Upper lobe of left lung (tissue), 4 donors: ENCODE measurements around the gene PFDN1.

Experiments used
- CTCF ChIP-seq, 6 experiments: fragments of 450-650 bp in 4 of 6; fragments of 200-600 bp in 2 of 6; sonication (generic) in 2 of 6; IDR thresholded peaks; one replicate each; pipeline ENCODE4 v1.5.1; 2016 to 2019; ENCODE audit warnings: antibody characterized with exemption in 6 of 6
- POLR2A ChIP-seq, 4 donors: fragments of 450-650 bp; IDR thresholded peaks; one replicate each; pipeline ENCODE4 v1.5.1; 2016 to 2017; ENCODE audit warnings: antibody characterized with exemption in 4 of 4, mild to moderate bottlenecking in 2 of 4
- POLR2AphosphoS5 ChIP-seq, 2 donors: sonication (generic); formaldehyde crosslinking; IDR thresholded peaks; one replicate each; pipeline ENCODE4 v1.5.1; 2017; ENCODE audit warnings: antibody characterized with exemption in 2 of 2

DNA sequence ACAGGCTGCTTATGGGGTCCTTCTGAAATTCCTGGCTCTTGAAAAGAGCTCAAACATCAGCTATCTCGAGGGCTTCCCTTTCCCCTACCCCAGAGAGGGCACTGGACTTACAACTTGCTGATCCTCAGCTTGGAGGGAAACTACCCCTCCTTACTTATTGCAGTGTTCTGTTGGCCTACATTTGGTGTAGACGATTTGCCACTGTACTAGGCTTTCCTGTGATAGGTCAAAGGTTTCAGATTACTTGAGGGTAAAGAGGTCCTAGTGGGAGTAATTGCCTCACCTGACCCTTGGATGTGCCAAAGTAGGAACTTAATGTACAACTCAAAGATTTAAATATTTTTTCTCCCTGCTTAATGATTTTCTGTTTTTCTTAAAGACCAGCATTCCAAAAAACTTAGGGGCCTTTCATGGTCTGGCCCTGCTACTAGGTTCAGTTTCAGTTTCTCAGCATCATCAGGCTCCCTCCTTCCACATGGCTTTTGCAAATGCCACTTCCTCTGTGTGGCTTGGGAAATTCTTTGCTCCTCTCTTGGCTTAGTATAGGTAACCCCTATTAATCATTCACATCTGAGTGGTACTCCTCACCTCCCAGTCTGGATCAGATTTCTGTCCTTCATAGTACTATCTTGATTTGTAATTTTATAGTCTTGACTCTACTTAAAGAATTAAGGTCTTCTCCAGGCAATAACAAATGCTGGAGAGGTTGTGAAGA is 95.5 kb downstream of the PFDN1 start:
- TF ChIP-seq POLR2AphosphoS5 (IDR thresholded peaks at IDR 0.05), result no peak
- no peak for TF ChIP-seq POLR2A (IDR thresholded peaks at IDR 0.05)
- no peak for TF ChIP-seq CTCF (IDR thresholded peaks at IDR 0.05)
